Duodenal mucosa (tissue), 2 donors: ENCODE results near the gene HNRNPA2B1.
"Not testable (repeated sequence)": the region's sequence is repeated elsewhere in the genome, so short reads cannot be mapped to it uniquely, and the experiment has no call there.

ENCODE experiments used
- H3K27ac ChIP-seq: one replicate; pipeline ENCODE4 v1.7.0; 2013; ENCODE audit warnings: low read depth, low read length
- H3K27me3 ChIP-seq, 2 donors: one replicate each; pipeline ENCODE4 v1.7.0; 2013; ENCODE audit warnings: low read length in 2 of 2, control low read depth in 1 of 2; ENCODE audit not compliant: insufficient read depth in 2 of 2, control insufficient read depth in 1 of 2
- H3K36me3 ChIP-seq, 2 donors: one replicate each; pipeline ENCODE4 v1.7.0; 2013; ENCODE audit warnings: low read length in 2 of 2, control low read depth in 1 of 2; ENCODE audit not compliant: insufficient read depth in 2 of 2, control insufficient read depth in 1 of 2
- H3K4me1 ChIP-seq, 2 donors: one replicate each; pipeline ENCODE4 v1.7.0; 2013; ENCODE audit warnings: low read length in 2 of 2, control low read depth in 1 of 2; ENCODE audit not compliant: insufficient read depth in 2 of 2, control insufficient read depth in 1 of 2
- H3K4me3 ChIP-seq, 2 donors: one replicate each; pipeline ENCODE4 v1.7.0; 2013; ENCODE audit warnings: low read length in 2 of 2, low read depth in 1 of 2
- H3K9ac ChIP-seq, 2 donors: one replicate each; pipeline ENCODE4 v1.7.0; 2013; ENCODE audit warnings: low read length in 2 of 2, low read depth in 1 of 2
- H3K9me3 ChIP-seq, 2 donors: one replicate each; pipeline ENCODE4 v1.7.0; 2013; ENCODE audit warnings: low read length in 2 of 2, control low read depth in 1 of 2; ENCODE audit not compliant: control insufficient read depth in 1 of 2

The HNRNPA2B1 gene

GRCh38 chr7:26198781-26199169 lies 1.8 kb downstream of the HNRNPA2B1 start:
- H3K27me3 ChIP-seq = no peaks in the 10 kb centered on the region
- H3K4me3 ChIP-seq = peak overlapping the region; percentile 100
- H3K27ac ChIP-seq = peak overlapping the region; percentile 100
- peaks cover 35 to 38% of the 10 kb centered on the region in 2 donors for H3K4me1 ChIP-seq
- H3K9ac ChIP-seq = peak overlapping the region; percentile 100
- peaks cover 0 to 2% of the 10 kb centered on the region in 2 donors for H3K9me3 ChIP-seq
- H3K36me3 ChIP-seq = peaks cover 23 to 33% of the 10 kb centered on the region in 2 donors

- peaks cover 0 to 2% of the 10 kb centered on the region in 2 donors for H3K9me3 ChIP-seq
- no peaks in the 10 kb centered on the region for H3K27me3 ChIP-seq
- peaks cover 28 to 38% of the 10 kb centered on the region in 2 donors for H3K36me3 ChIP-seq
- H3K27ac ChIP-seq = peak overlapping the region; percentile 100
- H3K9ac ChIP-seq = peak overlapping the region; percentile 100
- H3K4me3 ChIP-seq = peak overlapping the region; percentile 100
- peaks cover 38 to 40% of the 10 kb centered on the region in 2 donors for H3K4me1 ChIP-seq
Observed at GRCh38 chr7:26198133-26198780, 2.3 kb downstream of the HNRNPA2B1 start.

- H3K27me3 ChIP-seq = no peaks in the 10 kb centered on the region
- H3K9ac ChIP-seq = peak overlapping the region; percentile 49 to 100
- H3K9me3 ChIP-seq = peaks cover 0 to 2% of the 10 kb centered on the region in 2 donors
- peak overlapping the region; percentile 100 for H3K4me3 ChIP-seq
- no peak overlapping the region for H3K27ac ChIP-seq
- H3K4me1 ChIP-seq = peaks cover 45 to 48% of the 10 kb centered on the region in 2 donors
- H3K36me3 ChIP-seq = peaks cover 37 to 46% of the 10 kb centered on the region in 2 donors
Observed at GRCh38 chr7:26197153-26198115, 3.1 kb downstream of the HNRNPA2B1 start.

GRCh38 chr7:26195867-26196657 lies 4.5 kb downstream of the HNRNPA2B1 start:
- peak overlapping the region; percentile 45 to 59 for H3K4me3 ChIP-seq
- peaks cover 0 to 2% of the 10 kb centered on the region in 2 donors for H3K9me3 ChIP-seq
- H3K27ac ChIP-seq = no peak overlapping the region
- peaks cover 46 to 54% of the 10 kb centered on the region in 2 donors for H3K4me1 ChIP-seq
- H3K36me3 ChIP-seq = peaks cover 48 to 60% of the 10 kb centered on the region in 2 donors
- peak overlapping the region in 1 of 2 donors; percentile 39 for H3K9ac ChIP-seq
- no peaks in the 10 kb centered on the region for H3K27me3 ChIP-seq

- H3K4me3 ChIP-seq = peak overlapping the region; percentile 5 to 45
- H3K4me1 ChIP-seq = peaks cover 46 to 63% of the 10 kb centered on the region in 2 donors
- peaks cover 57 to 69% of the 10 kb centered on the region in 2 donors for H3K36me3 ChIP-seq
- no peaks in the 10 kb centered on the region for H3K27me3 ChIP-seq
- H3K9me3 ChIP-seq = no peaks in the 10 kb centered on the region
- peak overlapping the region in 1 of 2 donors; percentile 27 for H3K9ac ChIP-seq
- no peak overlapping the region for H3K27ac ChIP-seq
Observed at GRCh38 chr7:26195182-26195581, 5.4 kb downstream of the HNRNPA2B1 start.

- Histone ChIP-seq H3K4me1 (peaks cover 46 to 64% of the 10 kb centered on the region in 2 donors), H3K36me3 (peaks cover 58 to 71% of the 10 kb centered on the region in 2 donors)
- not testable (repeated sequence) for H3K27me3 ChIP-seq, H3K27ac ChIP-seq, H3K4me3 ChIP-seq, H3K9ac ChIP-seq, H3K9me3 ChIP-seq
Observed at GRCh38 chr7:26194764-26195163, 5.8 kb downstream of the HNRNPA2B1 start.

GRCh38 chr7:26193432-26194207 lies 6.9 kb downstream of the HNRNPA2B1 start:
- Histone ChIP-seq H3K9ac (no peak overlapping the region), H3K4me1 (peaks cover 46 to 64% of the 10 kb centered on the region in 2 donors), H3K9me3 (no peaks in the 10 kb centered on the region), H3K36me3 (peaks cover 70 to 83% of the 10 kb centered on the region in 2 donors), H3K27me3 (no peaks in the 10 kb centered on the region), H3K4me3 (no peak overlapping the region), H3K27ac (no peak overlapping the region)

GRCh38 chr7:26192485-26193087 lies 8.0 kb downstream of the HNRNPA2B1 start:
- Histone ChIP-seq H3K4me1 (peaks cover 46 to 68% of the 10 kb centered on the region in 2 donors), H3K27ac (no peak overlapping the region), H3K27me3 (no peaks in the 10 kb centered on the region), H3K36me3 (peaks cover 79 to 91% of the 10 kb centered on the region in 2 donors), H3K9me3 (no peaks in the 10 kb centered on the region), H3K9ac (no peak overlapping the region), H3K4me3 (no peak overlapping the region)

GRCh38 chr7:26191974-26192479 lies 8.5 kb downstream of the HNRNPA2B1 start:
- H3K27me3 ChIP-seq = no peaks in the 10 kb centered on the region
- H3K27ac ChIP-seq = no peak overlapping the region
- H3K9ac ChIP-seq = no peak overlapping the region
- H3K4me1 ChIP-seq = peaks cover 42 to 63% of the 10 kb centered on the region in 2 donors
- H3K9me3 ChIP-seq = no peaks in the 10 kb centered on the region
- peaks cover 74 to 86% of the 10 kb centered on the region in 2 donors for H3K36me3 ChIP-seq
- no peak overlapping the region for H3K4me3 ChIP-seq
